GM23338 (cell line): ENCODE results near the gene NSL1. TPM values are rescaled to one million over a fixed set of nuclear protein-coding genes. Genes with fewer than 3 reads are reported as not detected.

Experiments
- ATAC-seq: fragments of 200-7000 bp; cut with Tn5 transposase; 3 replicates; pipeline ENCODE4 v1.9.1; 2020
- DNase-seq: peaks from one replicate; pipeline ENCODE4 v3.0.0-alpha.2; 2015; ENCODE audit warnings: low spot score
- H2AFZ ChIP-seq: fragments of 200-600 bp; sonication (generic); 2 replicates; pipeline ENCODE4 v1.8.0; 2016; ENCODE audit warnings: antibody characterized with exemption, mild to moderate bottlenecking, moderate library complexity
- H3F3A ChIP-seq: fragments of 200-600 bp; sonication (generic); replicated peaks from 2 replicates; pipeline ENCODE4 v1.8.0; 2017; ENCODE audit warnings: antibody characterized with exemption, mixed run types, low read depth
- H3K27ac ChIP-seq: fragments of 200-600 bp; sonication (generic); 2 replicates; pipeline ENCODE4 v1.6.1; 2016; ENCODE audit warnings: low read depth
- H3K27me3 ChIP-seq: fragments of 200-600 bp; sonication (generic); 2 replicates; pipeline ENCODE4 v1.8.0; 2016; ENCODE audit warnings: mild to moderate bottlenecking, mixed run types, moderate library complexity; ENCODE audit not compliant: insufficient read depth
- H3K36me3 ChIP-seq: fragments of 200-600 bp; sonication (generic); 2 replicates; pipeline ENCODE4 v1.8.0; 2016; ENCODE audit warnings: mild to moderate bottlenecking; ENCODE audit not compliant: insufficient read depth
- H3K4me1 ChIP-seq: fragments of 200-600 bp; sonication (generic); 2 replicates; pipeline ENCODE4 v1.8.0; 2016; ENCODE audit warnings: mild to moderate bottlenecking, moderate library complexity; ENCODE audit not compliant: insufficient read depth
- H3K4me2 ChIP-seq: fragments of 200-600 bp; sonication (generic); 2 replicates; pipeline ENCODE4 v1.7.1; 2017; ENCODE audit warnings: mixed run types
- H3K4me3 ChIP-seq: fragments of 200-600 bp; sonication (generic); 2 replicates; pipeline ENCODE4 v1.6.1; 2016; ENCODE audit warnings: mixed run types
- H3K79me2 ChIP-seq: fragments of 200-600 bp; sonication (generic); replicated peaks from 2 replicates; pipeline ENCODE4 v1.8.0; 2017; ENCODE audit warnings: mild to moderate bottlenecking; ENCODE audit not compliant: insufficient read depth
- H3K9me2 ChIP-seq: fragments of 200-600 bp; sonication (generic); 2 replicates; pipeline ENCODE4 v1.8.0; 2017; ENCODE audit not compliant: insufficient read depth
- H4K20me1 ChIP-seq: fragments of 200-600 bp; sonication (generic); replicated peaks from 2 replicates; pipeline ENCODE4 v1.8.0; 2017; ENCODE audit warnings: mild to moderate bottlenecking; ENCODE audit not compliant: insufficient read depth
- H3K27ac Mint-ChIP-seq: 2 replicates; pipeline ENCODE4 v1.8.0; 2020; ENCODE audit warnings: inconsistent platforms, mild to moderate bottlenecking, moderate library complexity, mixed read lengths
- H3K27me3 Mint-ChIP-seq: 3 replicates; pipeline ENCODE4 v1.8.0; 2022; ENCODE audit warnings: low read depth, mild to moderate bottlenecking, moderate library complexity, mixed read lengths, inconsistent platforms; ENCODE audit not compliant: insufficient read depth, poor library complexity
- H3K36me3 Mint-ChIP-seq: 3 replicates; pipeline ENCODE4 v1.8.0; 2021; ENCODE audit warnings: low read depth, mild to moderate bottlenecking, inconsistent platforms, moderate library complexity, mixed read lengths
- H3K4me1 Mint-ChIP-seq: 3 replicates; pipeline ENCODE4 v1.8.0; 2020; ENCODE audit warnings: mild to moderate bottlenecking, inconsistent platforms, mixed read lengths
- H3K4me3 Mint-ChIP-seq: 3 replicates; pipeline ENCODE4 v1.8.0; 2021; ENCODE audit warnings: moderate library complexity, mild to moderate bottlenecking, inconsistent platforms, mixed read lengths
- H3K9me3 Mint-ChIP-seq: 3 replicates; pipeline ENCODE4 v1.8.0; 2020; ENCODE audit warnings: moderate library complexity, mild to moderate bottlenecking, inconsistent platforms, mixed read lengths
- CREB1 ChIP-seq: fragments of 250-450 bp; sonication (Bioruptor Pico); IDR thresholded peaks from 2 replicates; pipeline ENCODE4 v1.5.0; 2020; ENCODE audit warnings: low read depth, mild to moderate bottlenecking, moderate library complexity
- CTCF ChIP-seq, 2 experiments: fragments of 200-600 bp in 1 of 2; sonication (generic) in 1 of 2; conservative IDR thresholded peaks; 2 replicates each; pipeline versions ENCODE4 v1.5.1 to v1.6.1; 2016 to 2017; ENCODE audit warnings: antibody characterized with exemption in 2 of 2, low read depth in 2 of 2, mild to moderate bottlenecking in 2 of 2, moderate library complexity in 1 of 2
- EZH2 ChIP-seq: fragments of 200-600 bp; sonication (generic); IDR thresholded peaks from one replicate; pipeline ENCODE4 v1.8.0; 2017; ENCODE audit warnings: antibody characterized with exemption, mild to moderate bottlenecking, low read depth; ENCODE audit not compliant: unreplicated experiment
- EZH2phosphoT487 ChIP-seq: fragments of 200-600 bp; sonication (generic); IDR thresholded peaks from one replicate; pipeline ENCODE4 v1.8.1; 2018; ENCODE audit warnings: antibody characterized with exemption; ENCODE audit not compliant: unreplicated experiment
- STAT1 ChIP-seq: IDR thresholded peaks from one replicate; pipeline ENCODE4 v1.6.1; 2016; ENCODE audit warnings: antibody characterized with exemption; ENCODE audit not compliant: unreplicated experiment
- polyA plus RNA-seq: library from polyadenylated mRNA; unstranded; fragments of >200 nt; fragmentation: Nextera tagmentation; extraction: Ambion mirVana; gene quantifications from 2 replicates; pipeline ENCODE4 v1.2.1, GENCODE V29; 2016
- total RNA-seq: library from RNA; depleted of rRNA; stranded (reverse); fragments of >200 nt; shearing (Covaris generic); gene quantifications from 2 replicates; pipeline ENCODE4 v1.2.3, GENCODE V29; 2014

Gene NSL1
- total and polyA plus RNA-seq, 2 experiments from 2014 or later, result 96.8 to 102 TPM

- no peak overlapping the region for H3K27ac ChIP-seq
- no peaks in the 10 kb centered on the region for H3K79me2 ChIP-seq
- H3F3A ChIP-seq, result 0 out of 2 replicates have a peak, but pooled peaks cover 10% of the 10 kb centered on the region
- H4K20me1 ChIP-seq, result no peaks in the 10 kb centered on the region; the same call in 1 of the 2 replicates
- peak; percentile 62 for ATAC-seq
- peak overlapping the region; percentile 72 for H3K4me3 Mint-ChIP-seq
- H3K27me3 Mint-ChIP-seq, result peaks cover 42% of the 10 kb centered on the region
- no peak overlapping the region for H2AFZ ChIP-seq
- peaks cover 73% of the 10 kb centered on the region for H3K27me3 ChIP-seq
- H3K4me1 Mint-ChIP-seq, result peaks cover 23% of the 10 kb centered on the region
- peak overlapping the region; percentile 89 for H3K4me2 ChIP-seq
- no peaks in the 10 kb centered on the region for H3K9me2 ChIP-seq
- TF ChIP-seq CTCF (conservative IDR thresholded peaks at IDR 0.05; ENCODE audit: low read depth in 2 of 2) (peak in 1 of 2 experiments; percentile 19; a peak in 2 of 4 replicates), CREB1 (CRISPR knock-in tag) (no peak)
- H3K4me1 ChIP-seq, result peaks cover 15% of the 10 kb centered on the region
- H3K4me3 ChIP-seq, result peak overlapping the region; percentile 68
- peak; percentile 72 for DNase-seq
- H3K36me3 Mint-ChIP-seq, result no peaks in the 10 kb centered on the region; the same call in 2 of the 3 replicates
- H3K27ac Mint-ChIP-seq, result no peak overlapping the region
- H3K9me3 Mint-ChIP-seq, result no peaks in the 10 kb centered on the region
- H3K36me3 ChIP-seq, result no peaks in the 10 kb centered on the region
These were observed 90.4 kb downstream of the NSL1 start for GRCh38 chr1:212700892-212701819.

- Mint-ChIP-seq H3K27me3 (peaks cover 42% of the 10 kb centered on the region), H3K4me3 (peak overlapping the region; percentile 72), H3K36me3 (no peaks in the 10 kb centered on the region; the same call in 2 of the 3 replicates), H3K9me3 (no peaks in the 10 kb centered on the region), H3K27ac (no peak overlapping the region), H3K4me1 (peaks cover 23% of the 10 kb centered on the region)
- Histone ChIP-seq H4K20me1 (no peaks in the 10 kb centered on the region; the same call in 1 of the 2 replicates), H3K9me2 (no peaks in the 10 kb centered on the region), H3K79me2 (no peaks in the 10 kb centered on the region), H3K27me3 (peaks cover 73% of the 10 kb centered on the region), H3K4me3 (peak overlapping the region; percentile 68), H3K36me3 (no peaks in the 10 kb centered on the region), H2AFZ (peak overlapping the region; percentile 96), H3K4me2 (peak overlapping the region; percentile 89), H3K27ac (no peak overlapping the region), H3F3A (0 out of 2 replicates have a peak, but pooled peaks cover 10% of the 10 kb centered on the region), H3K4me1 (peaks cover 15% of the 10 kb centered on the region)
- TF ChIP-seq STAT1, result no peak
- TF ChIP-seq EZH2, result peak; percentile 27
- TF ChIP-seq EZH2phosphoT487, result peak; percentile 44
- DNase-seq (peak; percentile 19), ATAC-seq (peak; percentile 7)
These were observed 91.2 kb downstream of the NSL1 start for GRCh38 chr1:212700223-212700891.
